H1 (cell line): ENCODE data around the gene ZNF385B. TPM values are rescaled to one million over a fixed set of nuclear protein-coding genes. Genes with fewer than 3 reads are reported as not detected.

Source experiments
- CTCF ChIA-PET: fragments of 300-600 bp; sonication (Branson Sonifier 250); formaldehyde crosslinking; loops from one replicate; lab custom pipeline; 2021; ENCODE audit not compliant: partially characterized antibody; lab: Charles Lee
- POLR2A ChIA-PET: fragments of 300-600 bp; sonication (Branson Sonifier 250); formaldehyde crosslinking; loops from one replicate; lab custom pipeline; 2021; ENCODE audit warnings: inconsistent platforms; ENCODE audit not compliant: partially characterized antibody; lab: Charles Lee
- DNase-seq, 2 experiments: peaks; one replicate each; pipeline versions ENCODE4 v3.0.0 to v3.0.0-alpha.2; 2010 to 2022; ENCODE audit warnings: low spot score in 2 of 2, low read depth in 1 of 2, mixed read lengths in 1 of 2
- FAIRE-seq: peaks from 2 replicates; lab custom pipeline; 2011; peaks lifted over from hg19 to GRCh38; lab: Jason Lieb, UNC
- H2AFZ ChIP-seq: 2 replicates; pipeline ENCODE4 v1.8.1; 2012; ENCODE audit warnings: low read length, inconsistent platforms
- H2AK5ac ChIP-seq: 2 replicates; pipeline ENCODE4 v1.6.1; 2013; ENCODE audit warnings: low read depth, low read length
- H2BK120ac ChIP-seq: replicated peaks from 2 replicates; pipeline ENCODE3; 2013; ENCODE audit warnings: low read depth, low read length, inconsistent platforms
- H2BK12ac ChIP-seq: 2 replicates; pipeline ENCODE4 v1.6.1; 2013; ENCODE audit warnings: low read depth, low read length
- H2BK15ac ChIP-seq: 2 replicates; pipeline ENCODE4 v1.6.1; 2013; ENCODE audit warnings: low read length
- H2BK20ac ChIP-seq: 2 replicates; pipeline ENCODE4 v1.6.1; 2013; ENCODE audit warnings: low read length
- H2BK5ac ChIP-seq: 2 replicates; pipeline ENCODE4 v1.6.1; 2013; ENCODE audit warnings: low read depth, low read length
- H3K14ac ChIP-seq: 2 replicates; pipeline ENCODE4 v1.6.1; 2013; ENCODE audit warnings: inconsistent platforms; ENCODE audit not compliant: insufficient read length
- H3K18ac ChIP-seq: 2 replicates; pipeline ENCODE4 v1.6.1; 2013; ENCODE audit warnings: low read length; ENCODE audit errors: extremely low read depth
- H3K23ac ChIP-seq: 2 replicates; pipeline ENCODE4 v1.6.1; 2013; ENCODE audit warnings: inconsistent platforms; ENCODE audit not compliant: insufficient read length
- H3K23me2 ChIP-seq: 2 replicates; pipeline ENCODE4 v1.6.1; 2013; ENCODE audit warnings: low read depth, low read length
- H3K27ac ChIP-seq: 2 replicates; pipeline ENCODE4 v1.6.1; 2011; ENCODE audit warnings: low read depth, low read length, inconsistent platforms
- H3K27me3 ChIP-seq, 4 experiments: replicated peaks in 1 of 4; 1 replicate in 1 of 4; 2 replicates in 3 of 4; pipeline versions ENCODE4 v1.6.1 to v1.8.1; 2011 to 2013; ENCODE audit warnings: low read length in 3 of 4, mild to moderate bottlenecking in 3 of 4, inconsistent platforms in 2 of 4, mixed read lengths in 2 of 4, moderate library complexity in 1 of 4; ENCODE audit not compliant: control insufficient read depth in 3 of 4, insufficient read depth in 3 of 4; ENCODE audit errors: extremely low read depth in 1 of 4
- H3K36me3 ChIP-seq, 4 experiments: 2 replicates each; pipeline versions ENCODE4 v1.6.1 to v1.8.1; 2011 to 2013; ENCODE audit warnings: mild to moderate bottlenecking in 4 of 4, low read length in 3 of 4, moderate library complexity in 2 of 4, control low read depth in 1 of 4, inconsistent platforms in 1 of 4; ENCODE audit not compliant: insufficient read depth in 4 of 4, control insufficient read depth in 2 of 4
- H3K4ac ChIP-seq: replicated peaks from 2 replicates; pipeline ENCODE3; 2013; ENCODE audit warnings: low read length, low read depth, mixed read lengths, inconsistent platforms; ENCODE audit not compliant: insufficient read length
- H3K4me1 ChIP-seq, 4 experiments: replicated peaks in 1 of 4; 1 replicate in 1 of 4; 2 replicates in 3 of 4; pipeline versions ENCODE4 v1.6.1 to v1.8.1; 2011 to 2013; ENCODE audit warnings: low read length in 3 of 4, inconsistent platforms in 2 of 4, mixed read lengths in 1 of 4; ENCODE audit not compliant: insufficient read depth in 4 of 4, control insufficient read depth in 3 of 4
- H3K4me2 ChIP-seq, 2 experiments: 2 replicates each; pipeline versions ENCODE4 v1.6.1 to v1.8.1; 2011 to 2013; ENCODE audit warnings: low read depth in 2 of 2, low read length in 2 of 2, control low read depth in 1 of 2, inconsistent platforms in 1 of 2, mild to moderate bottlenecking in 1 of 2; ENCODE audit not compliant: insufficient read depth in 1 of 2
- H3K4me3 ChIP-seq, 4 experiments: fragments of 200-600, 300-600 bp in 1 of 4; sonication (generic), shearing (Covaris generic), sonication (Bioruptor Twin) in 1 of 4; 2 replicates each; pipeline versions ENCODE4 v1.5.1 to v1.8.1; 2011 to 2016; ENCODE audit warnings: low read length in 4 of 4, low read depth in 3 of 4, control low read depth in 2 of 4, inconsistent platforms in 2 of 4, mild to moderate bottlenecking in 2 of 4, mixed read lengths in 1 of 4, moderate library complexity in 1 of 4; ENCODE audit not compliant: insufficient read depth in 2 of 4; ENCODE audit errors: extremely low read depth in 1 of 4
- H3K56ac ChIP-seq: replicated peaks from 2 replicates; pipeline ENCODE3; 2013; ENCODE audit warnings: low read depth, mild to moderate bottlenecking, mixed read lengths, low read length, inconsistent platforms; ENCODE audit not compliant: insufficient read length
- H3K79me1 ChIP-seq: 2 replicates; pipeline ENCODE4 v1.6.1; 2013; ENCODE audit warnings: low read depth, low read length, control low read depth
- H3K79me2 ChIP-seq, 2 experiments: 2 replicates each; pipeline versions ENCODE4 v1.6.1 to v1.8.1; 2012 to 2013; ENCODE audit warnings: low read length in 2 of 2, mild to moderate bottlenecking in 2 of 2, inconsistent platforms in 1 of 2; ENCODE audit not compliant: insufficient read depth in 2 of 2, control insufficient read depth in 1 of 2
- H3K9ac ChIP-seq, 4 experiments: replicated peaks in 1 of 4; 1 replicate in 1 of 4; 2 replicates in 3 of 4; pipeline versions ENCODE4 v1.6.1 to v1.8.1; 2011 to 2013; ENCODE audit warnings: low read depth in 3 of 4, low read length in 3 of 4, control low read depth in 2 of 4, mild to moderate bottlenecking in 2 of 4, moderate library complexity in 2 of 4, inconsistent platforms in 1 of 4; ENCODE audit errors: extremely low read depth in 1 of 4
- H3K9me3 ChIP-seq, 2 experiments: 2 replicates each; pipeline versions ENCODE4 v1.6.1 to v1.8.1; 2012 to 2013; ENCODE audit warnings: mild to moderate bottlenecking in 2 of 2, moderate library complexity in 2 of 2, control low read depth in 1 of 2, inconsistent platforms in 1 of 2, low read depth in 1 of 2, low read length in 1 of 2, mixed read lengths in 1 of 2; ENCODE audit not compliant: insufficient read depth in 2 of 2
- H4K20me1 ChIP-seq, 2 experiments: replicated peaks in 1 of 2; 2 replicates each; pipeline versions ENCODE3 to v1.8.1; 2011 to 2013; ENCODE audit warnings: inconsistent platforms in 2 of 2, low read length in 2 of 2, mild to moderate bottlenecking in 1 of 2; ENCODE audit not compliant: insufficient read depth in 2 of 2, control insufficient read depth in 1 of 2
- H4K5ac ChIP-seq: 2 replicates; pipeline ENCODE4 v1.6.1; 2013; ENCODE audit warnings: low read length, low read depth, mixed read lengths, inconsistent platforms; ENCODE audit not compliant: insufficient read length
- H4K8ac ChIP-seq: 2 replicates; pipeline ENCODE4 v1.8.0; 2013; ENCODE audit warnings: mild to moderate bottlenecking, moderate library complexity, low read length, inconsistent platforms; ENCODE audit not compliant: insufficient read depth; ENCODE audit errors: extremely low read depth
- H4K91ac ChIP-seq: replicated peaks from 2 replicates; pipeline ENCODE3; 2013; ENCODE audit warnings: low read length, mixed read lengths, inconsistent platforms; ENCODE audit not compliant: insufficient read length
- CBX5 ChIP-seq: fragments of 300-800, 300-1000 bp; sonication (generic); IDR thresholded peaks from 2 replicates; pipeline ENCODE4 v1.7.1; 2016; ENCODE audit warnings: antibody characterized with exemption, low read length, low read depth
- CHD2 ChIP-seq: IDR thresholded peaks from 2 replicates; pipeline ENCODE4 v1.6.1; 2012; ENCODE audit warnings: low read length, improper control_type of control experiment
- EGR1 ChIP-seq: IDR thresholded peaks from 2 replicates; pipeline ENCODE4 v1.6.1; 2011; ENCODE audit warnings: low read depth, low read length, borderline replicate concordance
- EP300 ChIP-seq, 2 experiments: IDR thresholded peaks; 1 replicate in 1 of 2; 2 replicates in 1 of 2; pipeline ENCODE4 v1.6.1; 2011 to 2012; ENCODE audit warnings: low read depth in 2 of 2, low read length in 2 of 2, mild to moderate bottlenecking in 2 of 2, borderline replicate concordance in 1 of 2, inconsistent platforms in 1 of 2, moderate library complexity in 1 of 2
- GTF2F1 ChIP-seq: IDR thresholded peaks from 2 replicates; pipeline ENCODE4 v1.6.1; 2012; ENCODE audit warnings: low read depth, low read length, improper control_type of control experiment, borderline replicate concordance
- JUND ChIP-seq: IDR thresholded peaks from 2 replicates; pipeline ENCODE4 v1.6.1; 2011; ENCODE audit warnings: mild to moderate bottlenecking, improper control_type of control experiment, low read length
- NRF1 ChIP-seq: IDR thresholded peaks from 2 replicates; pipeline ENCODE4 v1.6.1; 2011; ENCODE audit warnings: mild to moderate bottlenecking, low read depth, low read length, improper control_type of control experiment
- POLR2AphosphoS5 ChIP-seq: IDR thresholded peaks from 2 replicates; pipeline ENCODE4 v1.6.1; 2011; ENCODE audit warnings: low read depth, low read length
- POU5F1 ChIP-seq: IDR thresholded peaks from 2 replicates; pipeline ENCODE4 v1.6.1; 2011; ENCODE audit warnings: low read depth, mild to moderate bottlenecking, low read length, moderate library complexity
- SIN3A ChIP-seq, 2 experiments: IDR thresholded peaks in 1 of 2; conservative IDR thresholded peaks in 1 of 2; 2 replicates each; pipeline ENCODE4 v1.6.1; 2011 to 2012; ENCODE audit warnings: low read length in 2 of 2, improper control_type of control experiment in 1 of 2, low read depth in 1 of 2, mild to moderate bottlenecking in 1 of 2
- SP1 ChIP-seq: IDR thresholded peaks from 2 replicates; pipeline ENCODE4 v1.6.1; 2011; ENCODE audit warnings: low read depth, low read length
- SUZ12 ChIP-seq: fragments of 200-600 bp; sonication (generic); IDR thresholded peaks from 2 replicates; pipeline ENCODE4 v1.6.1; 2012; ENCODE audit warnings: mild to moderate bottlenecking, inconsistent platforms, low read length, moderate library complexity, mixed read lengths
- TEAD4 ChIP-seq: IDR thresholded peaks from 2 replicates; pipeline ENCODE4 v1.6.1; 2012; ENCODE audit warnings: low read depth, low read length, inconsistent platforms, mixed read lengths
- WGBS, 2 experiments: shearing (Covaris generic) in 1 of 2; methylation state at CpG; one replicate each; pipeline versions ENCODE4 v1.1.6 to v1.1.7; 2013 to 2015; ENCODE audit warnings: low lambda C conversion rate in 2 of 2, mixed read lengths in 2 of 2, inconsistent platforms in 1 of 2, low coverage in 1 of 2, missing lambda C conversion rate in 1 of 2; ENCODE audit not compliant: insufficient replicate concordance in 2 of 2, insufficient coverage in 1 of 2, insufficient read length in 1 of 2; ENCODE audit errors: extremely low coverage in 1 of 2, missing lambda C conversion rate in 1 of 2; 5-methylcytosine and 5-hydroxymethylcytosine counted together
- polyA plus RNA-seq, 7 experiments: library from polyadenylated mRNA; depleted of rRNA in 3 of 7; stranded (reverse) in 5 of 7; unstranded in 2 of 7; fragments of >200 nt in 5 of 7; fragments of 200-250 nt in 2 of 7; gene quantifications; 1 replicate in 5 of 7; 2 replicates in 1 of 7; 4 replicates in 1 of 7; pipeline versions ENCODE4 v1.2.1 to v1.2.3, GENCODE V29; 2011 to 2013; ENCODE audit warnings: missing spikeins in 2 of 7, mixed read lengths in 2 of 7
- total RNA-seq: library from RNA; stranded (reverse); fragmentation: NEBNext Ultra II Directional; extraction: Animal tissue kit (Norgen Biotek cat#: 25700); gene quantifications from 2 replicates; pipeline ENCODE4 v1.2.1, GENCODE V29; 2021

Gene ZNF385B
- total and polyA plus RNA-seq, 2 of the 8 experiments (the other 6 are each of a cell fraction or from before 2014, with no cell fraction given) = 1.1 to 3.7 TPM

DNA sequence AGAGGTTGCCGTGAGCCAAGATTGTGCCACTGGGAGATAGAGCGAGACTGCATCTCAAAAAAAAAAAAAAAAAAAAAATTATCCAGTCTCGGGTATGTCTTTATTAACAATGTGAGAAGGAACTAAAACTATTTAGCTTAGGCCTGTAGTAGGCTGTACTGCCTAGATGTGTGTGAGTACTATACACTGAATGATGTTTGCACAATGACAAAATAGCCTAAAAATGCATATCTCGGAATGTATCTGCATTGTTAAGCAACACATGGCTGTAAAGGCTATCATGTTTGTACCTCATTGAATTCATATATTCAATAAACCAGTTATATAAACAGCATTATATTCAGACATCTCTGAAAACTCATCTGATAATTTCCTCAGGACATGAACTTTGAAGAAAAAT lies 405.6 kb downstream of the ZNF385B start:
- Histone ChIP-seq H4K20me1 (no peaks in the 10 kb centered on the region), H2BK5ac (no peak overlapping the region), H2BK15ac (no peak overlapping the region), H3K4me3 (no peak overlapping the region), H3K79me1 (no peaks in the 10 kb centered on the region), H4K91ac (no peak overlapping the region), H2BK12ac (no peak overlapping the region), H3K4ac (no peak overlapping the region), H3K4me1 (no peaks in the 10 kb centered on the region), H2AFZ (no peak overlapping the region), H3K18ac (no peak overlapping the region), H3K56ac (no peak overlapping the region), H2AK5ac (no peak overlapping the region), H3K9me3 (peaks cover 10 to 18% of the 10 kb centered on the region in 2 experiments; a peak in 3 of 4 replicates), H3K9ac (no peak overlapping the region), H4K5ac (no peak overlapping the region), H3K23ac (no peak overlapping the region), H3K14ac (no peak overlapping the region), H3K23me2 (no peaks in the 10 kb centered on the region), H2BK20ac (no peak overlapping the region), H3K27me3 (no peaks in the 10 kb centered on the region), H3K27ac (no peak overlapping the region), H4K8ac (no peak overlapping the region), H3K36me3 (peaks cover 0 to 4% (median 0%) of the 10 kb centered on the region in 4 experiments; a peak in 1 of 8 replicates), H3K79me2 (no peaks in the 10 kb centered on the region), H3K4me2 (no peak overlapping the region), H2BK120ac (no peak overlapping the region)
- CTCF ChIA-PET = interaction anchor here (0.7 to 1.7 kb wide), 5 partner anchors 8 to 36 kb away, joined by 3 to 7 read pairs (median 3); no protein-coding TSS in a partner anchor
- DNase-seq (no peak), FAIRE-seq (no peak)
- WGBS, 2 experiments = 88% methylated on average over 4 of the region's 4 CpGs; no CpG with 5 or more reads in 1 of the 2 experiments
- POLR2A ChIA-PET = no interaction called here
- TF ChIP-seq CHD2 = no peak
- no peak for TF ChIP-seq GTF2F1
- TF ChIP-seq SIN3A (conservative IDR thresholded peaks at IDR 0.05 in 1 of 2, IDR thresholded peaks at IDR 0.05 in 1 of 2; ENCODE audit: low read depth in 1 of 2, low read length in 2 of 2) = no peak
- no peak for TF ChIP-seq SUZ12
- TF ChIP-seq NRF1 = no peak
- TF ChIP-seq TEAD4 = no peak
- no peak for TF ChIP-seq POLR2AphosphoS5
- no peak for TF ChIP-seq EP300 (IDR thresholded peaks at IDR 0.05; ENCODE audit: borderline replicate concordance in 1 of 2, low read depth in 2 of 2, low read length in 2 of 2)
- no peak for TF ChIP-seq EGR1
- no peak for TF ChIP-seq JUND
- no peak for TF ChIP-seq SP1
- TF ChIP-seq POU5F1 = no peak
- no peak for TF ChIP-seq CBX5
